KMS-11 (cell line): ENCODE results near the gene SCAP.

Source experiments
- H2AFZ ChIP-seq: fragments of 200-600 bp; sonication (generic); 2 replicates; pipeline ENCODE4 v1.6.1; 2016; ENCODE audit warnings: antibody characterized with exemption, mixed run types, low read depth
- H3K27ac ChIP-seq: fragments of 200-600 bp; sonication (generic); 2 replicates; pipeline ENCODE4 v1.6.1; 2016; ENCODE audit warnings: mild to moderate bottlenecking, mixed run types
- H3K27me3 ChIP-seq: fragments of 200-600 bp; sonication (generic); 2 replicates; pipeline ENCODE4 v1.6.1; 2017; ENCODE audit warnings: mild to moderate bottlenecking, low read depth, mixed run types, moderate library complexity; ENCODE audit not compliant: insufficient read depth
- H3K36me3 ChIP-seq: fragments of 200-600 bp; sonication (generic); 2 replicates; pipeline ENCODE4 v1.6.1; 2017; ENCODE audit warnings: mild to moderate bottlenecking, mixed run types; ENCODE audit not compliant: insufficient read depth
- H3K4me1 ChIP-seq: fragments of 200-600 bp; sonication (generic); 2 replicates; pipeline ENCODE4 v1.6.1; 2016; ENCODE audit warnings: mild to moderate bottlenecking, low read depth, mixed run types; ENCODE audit not compliant: poor library complexity, severe bottlenecking
- H3K4me2 ChIP-seq: fragments of 200-600 bp; sonication (generic); 2 replicates; pipeline ENCODE4 v1.7.0; 2016; ENCODE audit warnings: mild to moderate bottlenecking, mixed run types
- H3K4me3 ChIP-seq: fragments of 200-600 bp; sonication (generic); IDR thresholded peaks from 2 replicates; pipeline ENCODE4 v1.6.1; 2017; ENCODE audit warnings: low read depth, low read length, mixed read lengths; ENCODE audit not compliant: insufficient read depth
- H3K79me2 ChIP-seq: fragments of 200-600 bp; sonication (generic); 2 replicates; pipeline ENCODE4 v1.6.1; 2016; ENCODE audit warnings: low read depth, mixed run types; ENCODE audit not compliant: insufficient read depth
- H3K9ac ChIP-seq: fragments of 200-600 bp; sonication (generic); 2 replicates; pipeline ENCODE4 v1.6.1; 2016; ENCODE audit warnings: mild to moderate bottlenecking, mixed run types
- H4K20me1 ChIP-seq: fragments of 200-600 bp; sonication (generic); 2 replicates; pipeline ENCODE4 v1.6.1; 2016; ENCODE audit warnings: mild to moderate bottlenecking, mixed run types; ENCODE audit not compliant: insufficient read depth
- TF ChIP-seq, protein P1 (sequence below): fragments of 200-600 bp; sonication (generic); conservative IDR thresholded peaks from 2 replicates; pipeline ENCODE4 v1.6.1; 2017; ENCODE audit warnings: low read depth, mild to moderate bottlenecking, antibody characterized with exemption, low read length, moderate library complexity, mixed read lengths

Gene SCAP

DNA sequence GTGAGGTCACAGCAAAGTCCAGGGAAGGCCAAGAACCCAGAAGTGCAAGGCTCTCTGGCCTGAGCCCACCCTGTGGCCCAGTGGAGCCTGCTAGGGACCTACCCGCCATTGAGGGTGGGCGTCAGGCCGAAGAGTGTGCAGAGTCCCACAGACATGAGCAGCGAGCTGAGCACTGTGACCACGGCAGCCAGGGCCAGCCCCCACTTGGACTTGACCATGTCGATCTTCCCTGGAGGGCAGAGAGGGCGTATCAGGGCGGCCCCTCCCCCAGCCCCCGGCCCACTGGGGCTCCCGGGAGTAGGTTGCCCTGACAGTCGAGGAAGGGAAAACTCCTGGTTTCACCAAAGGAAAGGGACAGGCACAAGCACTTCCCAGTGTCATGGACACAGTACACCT, 50.4 kb downstream of the SCAP start:
- Histone ChIP-seq H3K27me3 (no peaks in the 10 kb centered on the region), H3K4me3 (no peak overlapping the region), H3K4me1 (peaks cover 5% of the 10 kb centered on the region), H3K36me3 (no peaks in the 10 kb centered on the region), H3K9ac (no peak overlapping the region), H3K79me2 (no peaks in the 10 kb centered on the region), H3K4me2 (no peak overlapping the region), H4K20me1 (no peaks in the 10 kb centered on the region), H3K27ac (no peak overlapping the region), H2AFZ (no peak overlapping the region)
- TF ChIP-seq, protein P1, sequence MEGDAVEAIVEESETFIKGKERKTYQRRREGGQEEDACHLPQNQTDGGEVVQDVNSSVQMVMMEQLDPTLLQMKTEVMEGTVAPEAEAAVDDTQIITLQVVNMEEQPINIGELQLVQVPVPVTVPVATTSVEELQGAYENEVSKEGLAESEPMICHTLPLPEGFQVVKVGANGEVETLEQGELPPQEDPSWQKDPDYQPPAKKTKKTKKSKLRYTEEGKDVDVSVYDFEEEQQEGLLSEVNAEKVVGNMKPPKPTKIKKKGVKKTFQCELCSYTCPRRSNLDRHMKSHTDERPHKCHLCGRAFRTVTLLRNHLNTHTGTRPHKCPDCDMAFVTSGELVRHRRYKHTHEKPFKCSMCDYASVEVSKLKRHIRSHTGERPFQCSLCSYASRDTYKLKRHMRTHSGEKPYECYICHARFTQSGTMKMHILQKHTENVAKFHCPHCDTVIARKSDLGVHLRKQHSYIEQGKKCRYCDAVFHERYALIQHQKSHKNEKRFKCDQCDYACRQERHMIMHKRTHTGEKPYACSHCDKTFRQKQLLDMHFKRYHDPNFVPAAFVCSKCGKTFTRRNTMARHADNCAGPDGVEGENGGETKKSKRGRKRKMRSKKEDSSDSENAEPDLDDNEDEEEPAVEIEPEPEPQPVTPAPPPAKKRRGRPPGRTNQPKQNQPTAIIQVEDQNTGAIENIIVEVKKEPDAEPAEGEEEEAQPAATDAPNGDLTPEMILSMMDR: no peak

- H3K79me2 ChIP-seq: no peaks in the 10 kb centered on the region
- no peak overlapping the region for H3K9ac ChIP-seq
- H3K4me3 ChIP-seq: no peak overlapping the region
- no peaks in the 10 kb centered on the region for H3K27me3 ChIP-seq
- no peak overlapping the region for H2AFZ ChIP-seq
- H3K36me3 ChIP-seq: no peaks in the 10 kb centered on the region
- H3K27ac ChIP-seq: no peak overlapping the region
- TF ChIP-seq, protein P1: no peak
- H4K20me1 ChIP-seq: no peaks in the 10 kb centered on the region
- H3K4me2 ChIP-seq: no peak overlapping the region
- peaks cover 5% of the 10 kb centered on the region for H3K4me1 ChIP-seq
Observed at GRCh38 chr3:47424434-47425382, 51.0 kb downstream of the SCAP start.

DNA sequence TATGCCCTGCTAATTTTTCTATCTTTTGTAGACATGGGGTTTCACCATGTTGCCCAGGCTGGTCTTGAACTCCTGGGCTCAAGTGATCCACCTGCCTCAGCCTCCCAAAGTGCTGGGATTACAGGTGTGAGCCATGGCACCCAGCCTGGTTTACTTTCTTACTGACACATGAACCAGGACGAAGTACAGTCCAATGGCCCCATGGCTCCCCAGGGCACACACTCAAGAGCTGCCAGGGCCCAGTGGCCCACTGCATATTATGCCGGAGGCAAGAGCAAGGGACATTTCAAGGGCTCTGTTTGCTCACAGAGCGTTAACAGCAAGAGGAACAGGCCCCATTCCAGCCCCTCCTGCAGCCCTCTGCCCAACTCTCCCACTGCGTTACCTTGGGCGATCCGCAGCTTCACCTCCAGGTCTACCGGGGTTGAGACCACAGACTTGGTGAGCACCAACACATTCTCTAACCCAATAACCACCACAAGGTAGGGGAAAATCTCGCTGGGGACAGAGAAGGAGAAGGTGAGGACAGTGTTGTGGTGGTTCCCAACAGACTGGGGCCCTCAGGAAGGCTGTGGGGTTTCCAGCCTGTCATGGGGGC, 52.1 kb downstream of the SCAP start:
- Histone ChIP-seq H3K36me3 (no peaks in the 10 kb centered on the region), H3K9ac (no peak overlapping the region), H2AFZ (no peak overlapping the region), H3K27ac (no peak overlapping the region), H3K27me3 (no peaks in the 10 kb centered on the region), H3K4me1 (peaks cover 5% of the 10 kb centered on the region), H3K4me3 (no peak overlapping the region), H4K20me1 (no peaks in the 10 kb centered on the region), H3K79me2 (no peaks in the 10 kb centered on the region), H3K4me2 (no peak overlapping the region)
- TF ChIP-seq, protein P1: no peak

DNA sequence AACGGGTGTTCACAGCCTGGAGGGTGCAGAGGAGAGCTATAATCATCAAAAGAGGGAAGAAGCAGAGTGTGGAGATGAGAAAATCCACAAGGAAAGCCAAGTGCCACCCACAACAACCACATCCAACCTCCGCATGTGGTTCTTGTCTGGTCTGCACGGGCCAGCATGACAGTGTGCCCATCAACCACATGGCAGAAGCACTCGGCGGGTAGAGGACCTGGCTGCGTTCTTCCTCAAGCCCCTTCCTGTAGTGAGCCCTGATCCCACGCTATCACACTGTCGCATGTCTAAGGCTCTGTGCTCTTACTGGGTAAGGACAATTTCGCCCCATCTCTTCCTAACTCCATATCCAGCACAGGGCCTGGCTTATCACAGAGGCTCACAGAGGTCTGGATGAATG, 53.0 kb downstream of the SCAP start:
- Histone ChIP-seq H3K27me3 (no peaks in the 10 kb centered on the region), H3K4me3 (no peak overlapping the region), H3K27ac (no peak overlapping the region), H3K4me1 (peaks cover 5% of the 10 kb centered on the region), H3K36me3 (no peaks in the 10 kb centered on the region), H3K4me2 (no peak overlapping the region), H4K20me1 (no peaks in the 10 kb centered on the region), H3K9ac (no peak overlapping the region), H2AFZ (no peak overlapping the region), H3K79me2 (no peaks in the 10 kb centered on the region)
- TF ChIP-seq, protein P1: no peak
